K562 (cell line): ENCODE data around the gene TMEM39B. TPM values are rescaled to one million over a fixed set of nuclear protein-coding genes. Genes with fewer than 3 reads are reported as not detected.

Experiments
- CBFB ChIP-seq: sonication (generic); formaldehyde crosslinking; IDR thresholded peaks from 2 replicates; pipeline ENCODE4 v1.4.0; 2020; ENCODE audit warnings: mild to moderate bottlenecking, missing genetic modification reagents
- ETV6 ChIP-seq, 3 experiments: fragments of 150-350 bp in 1 of 3; sonication (generic) in 1 of 3; formaldehyde crosslinking in 1 of 3; IDR thresholded peaks; 2 replicates each; pipeline versions ENCODE4 v1.6.1 to v1.8.0; 2014 to 2022; ENCODE audit warnings: borderline replicate concordance in 2 of 3, low read depth in 2 of 3, antibody characterized with exemption in 1 of 3, low read length in 1 of 3, mild to moderate bottlenecking in 1 of 3, missing genetic modification reagents in 1 of 3
- HSF4 ChIP-seq: fragments of 250-450 bp; sonication (Bioruptor Pico); IDR thresholded peaks from 2 replicates; pipeline ENCODE4 v2.1.2; 2022; ENCODE audit warnings: mild to moderate bottlenecking, moderate library complexity, borderline replicate concordance
- KDM4B ChIP-seq, 2 experiments: fragments of 450-650 bp in 1 of 2; sonication (generic) in 1 of 2; IDR thresholded peaks; 2 replicates each; pipeline ENCODE4 v1.6.1; 2016 to 2017; ENCODE audit warnings: borderline replicate concordance in 2 of 2, antibody characterized with exemption in 1 of 2, low read depth in 1 of 2, mild to moderate bottlenecking in 1 of 2
- NONO ChIP-seq, 2 experiments: fragments of 200-400 bp in 1 of 2; fragments of 450-650 bp in 1 of 2; formaldehyde crosslinking in 1 of 2; IDR thresholded peaks; 2 replicates each; pipeline ENCODE4 v1.6.1; 2017; ENCODE audit warnings: low read depth in 2 of 2, mild to moderate bottlenecking in 2 of 2, moderate library complexity in 2 of 2, low read length in 1 of 2
- PCBP2 ChIP-seq: fragments of 200-400 bp; formaldehyde crosslinking; IDR thresholded peaks from 2 replicates; pipeline ENCODE4 v1.6.1; 2018; ENCODE audit warnings: low read length, low read depth, mild to moderate bottlenecking, moderate library complexity; ENCODE audit not compliant: poor library complexity, severe bottlenecking
- PPARD ChIP-seq: fragments of 250-450 bp; sonication (Bioruptor Pico); IDR thresholded peaks from 2 replicates; pipeline ENCODE4 v1.8.0; 2022; ENCODE audit warnings: inconsistent platforms, mild to moderate bottlenecking, moderate library complexity
- PTRF ChIP-seq: fragments of 450-650 bp; IDR thresholded peaks from 2 replicates; pipeline ENCODE4 v1.6.1; 2016; ENCODE audit warnings: mild to moderate bottlenecking, missing genetic modification characterization, missing compliant biosample characterization
- RBM17 ChIP-seq: fragments of 200-400 bp; formaldehyde crosslinking; IDR thresholded peaks from 2 replicates; pipeline ENCODE4 v1.6.1; 2017; ENCODE audit warnings: low read depth, mild to moderate bottlenecking, low read length, borderline replicate concordance
- TAL1 ChIP-seq: fragments of 450-650 bp; IDR thresholded peaks from 2 replicates; pipeline ENCODE4 v1.6.1; 2016; ENCODE audit warnings: mild to moderate bottlenecking
- ZBTB34 ChIP-seq: fragments of 250-450 bp; sonication (Bioruptor Pico); IDR thresholded peaks from 2 replicates; pipeline ENCODE4 v1.8.0; 2021; ENCODE audit warnings: mild to moderate bottlenecking, moderate library complexity
- ZFX ChIP-seq: sonication (generic); formaldehyde crosslinking; IDR thresholded peaks from 2 replicates; pipeline ENCODE4 v1.8.0; 2022; ENCODE audit warnings: mild to moderate bottlenecking, missing genetic modification reagents, moderate library complexity
- ZKSCAN1 ChIP-seq: fragments of 150-350 bp; IDR thresholded peaks from 2 replicates; pipeline ENCODE4 v1.6.1; 2016; ENCODE audit warnings: low read depth, low read length
- ZKSCAN3 ChIP-seq: fragments of 250-450 bp; sonication (Bioruptor Pico); IDR thresholded peaks from 2 replicates; pipeline ENCODE4 v1.4.0; 2020
- ZNF347 ChIP-seq: fragments of 450-650 bp; formaldehyde crosslinking; IDR thresholded peaks from 2 replicates; pipeline ENCODE4 v1.4.0; 2020; ENCODE audit warnings: low read depth, mild to moderate bottlenecking, moderate library complexity
- polyA plus RNA-seq, 8 experiments: library from polyadenylated mRNA; depleted of rRNA in 4 of 8; stranded (reverse) in 5 of 8; unstranded in 3 of 8; fragments of >200 nt; fragmentation: Nextera tagmentation in 2 of 8; fragmentation: Illumina TruSeq in 1 of 8; extraction: Ambion mirVana in 2 of 8; extraction: Trizol in 1 of 8; gene quantifications; 2 replicates each; pipeline versions ENCODE4 v1.2.1 to v1.2.3, GENCODE V29; 2011 to 2014; ENCODE audit warnings: inconsistent platforms in 1 of 8, missing spikeins in 1 of 8
- total RNA-seq, 7 experiments: library from RNA; depleted of rRNA in 6 of 7; stranded (reverse); fragments of >200 nt in 6 of 7; fragmentation: Illumina TruSeq in 2 of 7; extraction: Trizol in 2 of 7; gene quantifications; 2 replicates each; pipeline versions ENCODE4 v1.2.1 to v1.2.3, GENCODE V29; 2011 to 2021; ENCODE audit warnings: low replicate concordance in 1 of 7
- TF ChIP-seq, protein P1 (sequence below): fragments of 450-650 bp; formaldehyde crosslinking; IDR thresholded peaks from 2 replicates; pipeline ENCODE4 v1.4.0; 2020; ENCODE audit warnings: mild to moderate bottlenecking
- TF ChIP-seq, protein P2 (sequence below): fragments of 450-650 bp; IDR thresholded peaks from 2 replicates; pipeline ENCODE4 v1.6.1; 2016; ENCODE audit warnings: low read depth

The TMEM39B gene
- total and polyA plus RNA-seq, 9 of the 15 experiments (the other 6 are each of a cell fraction or from before 2014, with no cell fraction given), result 0.92 to 28.5 (median 9.7) TPM

GRCh38 chr1:32072622-32073298, at the start of gene TMEM39B (continued):
- TF ChIP-seq NONO (IDR thresholded peaks at IDR 0.05; ENCODE audit: low read depth in 2 of 2, low read length in 1 of 2), result peak; percentile 11 to 34; a peak in 2 of 4 replicates
- TF ChIP-seq PTRF (tag), result no peak
- TF ChIP-seq ZKSCAN1, result no peak
- TF ChIP-seq, protein P1, sequence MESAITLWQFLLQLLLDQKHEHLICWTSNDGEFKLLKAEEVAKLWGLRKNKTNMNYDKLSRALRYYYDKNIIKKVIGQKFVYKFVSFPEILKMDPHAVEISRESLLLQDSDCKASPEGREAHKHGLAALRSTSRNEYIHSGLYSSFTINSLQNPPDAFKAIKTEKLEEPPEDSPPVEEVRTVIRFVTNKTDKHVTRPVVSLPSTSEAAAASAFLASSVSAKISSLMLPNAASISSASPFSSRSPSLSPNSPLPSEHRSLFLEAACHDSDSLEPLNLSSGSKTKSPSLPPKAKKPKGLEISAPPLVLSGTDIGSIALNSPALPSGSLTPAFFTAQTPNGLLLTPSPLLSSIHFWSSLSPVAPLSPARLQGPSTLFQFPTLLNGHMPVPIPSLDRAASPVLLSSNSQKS (CRISPR knock-in tag), result no peak
- no peak for TF ChIP-seq ZBTB34 (CRISPR knock-in tag)
- TF ChIP-seq ZNF347 (CRISPR knock-in tag), result no peak
- TF ChIP-seq ZFX (CRISPR knock-in tag), result peak; percentile 86
- no peak for TF ChIP-seq PPARD (CRISPR knock-in tag)
- peak; percentile 23; the same call in 1 of the 2 replicates for TF ChIP-seq TAL1
- TF ChIP-seq PCBP2, result no peak
- TF ChIP-seq KDM4B (IDR thresholded peaks at IDR 0.05; ENCODE audit: borderline replicate concordance in 2 of 2, low read depth in 1 of 2), result no peak
- no peak for TF ChIP-seq ZKSCAN3
- no peak; the same call in 1 of the 2 replicates for TF ChIP-seq CBFB (CRISPR knock-in tag)
- no peak for TF ChIP-seq RBM17
- TF ChIP-seq ETV6 (IDR thresholded peaks at IDR 0.05; ENCODE audit: borderline replicate concordance in 1 of 2, low read depth in 2 of 2, low read length in 1 of 2), result 0 out of 4 replicates have a peak, but pooled peaks of 1 of the 2 experiments have one; percentile 18
- TF ChIP-seq ETV6 (CRISPR knock-in tag; IDR thresholded peaks at IDR 0.05; ENCODE audit: borderline replicate concordance), result no peak
- TF ChIP-seq, protein P2, sequence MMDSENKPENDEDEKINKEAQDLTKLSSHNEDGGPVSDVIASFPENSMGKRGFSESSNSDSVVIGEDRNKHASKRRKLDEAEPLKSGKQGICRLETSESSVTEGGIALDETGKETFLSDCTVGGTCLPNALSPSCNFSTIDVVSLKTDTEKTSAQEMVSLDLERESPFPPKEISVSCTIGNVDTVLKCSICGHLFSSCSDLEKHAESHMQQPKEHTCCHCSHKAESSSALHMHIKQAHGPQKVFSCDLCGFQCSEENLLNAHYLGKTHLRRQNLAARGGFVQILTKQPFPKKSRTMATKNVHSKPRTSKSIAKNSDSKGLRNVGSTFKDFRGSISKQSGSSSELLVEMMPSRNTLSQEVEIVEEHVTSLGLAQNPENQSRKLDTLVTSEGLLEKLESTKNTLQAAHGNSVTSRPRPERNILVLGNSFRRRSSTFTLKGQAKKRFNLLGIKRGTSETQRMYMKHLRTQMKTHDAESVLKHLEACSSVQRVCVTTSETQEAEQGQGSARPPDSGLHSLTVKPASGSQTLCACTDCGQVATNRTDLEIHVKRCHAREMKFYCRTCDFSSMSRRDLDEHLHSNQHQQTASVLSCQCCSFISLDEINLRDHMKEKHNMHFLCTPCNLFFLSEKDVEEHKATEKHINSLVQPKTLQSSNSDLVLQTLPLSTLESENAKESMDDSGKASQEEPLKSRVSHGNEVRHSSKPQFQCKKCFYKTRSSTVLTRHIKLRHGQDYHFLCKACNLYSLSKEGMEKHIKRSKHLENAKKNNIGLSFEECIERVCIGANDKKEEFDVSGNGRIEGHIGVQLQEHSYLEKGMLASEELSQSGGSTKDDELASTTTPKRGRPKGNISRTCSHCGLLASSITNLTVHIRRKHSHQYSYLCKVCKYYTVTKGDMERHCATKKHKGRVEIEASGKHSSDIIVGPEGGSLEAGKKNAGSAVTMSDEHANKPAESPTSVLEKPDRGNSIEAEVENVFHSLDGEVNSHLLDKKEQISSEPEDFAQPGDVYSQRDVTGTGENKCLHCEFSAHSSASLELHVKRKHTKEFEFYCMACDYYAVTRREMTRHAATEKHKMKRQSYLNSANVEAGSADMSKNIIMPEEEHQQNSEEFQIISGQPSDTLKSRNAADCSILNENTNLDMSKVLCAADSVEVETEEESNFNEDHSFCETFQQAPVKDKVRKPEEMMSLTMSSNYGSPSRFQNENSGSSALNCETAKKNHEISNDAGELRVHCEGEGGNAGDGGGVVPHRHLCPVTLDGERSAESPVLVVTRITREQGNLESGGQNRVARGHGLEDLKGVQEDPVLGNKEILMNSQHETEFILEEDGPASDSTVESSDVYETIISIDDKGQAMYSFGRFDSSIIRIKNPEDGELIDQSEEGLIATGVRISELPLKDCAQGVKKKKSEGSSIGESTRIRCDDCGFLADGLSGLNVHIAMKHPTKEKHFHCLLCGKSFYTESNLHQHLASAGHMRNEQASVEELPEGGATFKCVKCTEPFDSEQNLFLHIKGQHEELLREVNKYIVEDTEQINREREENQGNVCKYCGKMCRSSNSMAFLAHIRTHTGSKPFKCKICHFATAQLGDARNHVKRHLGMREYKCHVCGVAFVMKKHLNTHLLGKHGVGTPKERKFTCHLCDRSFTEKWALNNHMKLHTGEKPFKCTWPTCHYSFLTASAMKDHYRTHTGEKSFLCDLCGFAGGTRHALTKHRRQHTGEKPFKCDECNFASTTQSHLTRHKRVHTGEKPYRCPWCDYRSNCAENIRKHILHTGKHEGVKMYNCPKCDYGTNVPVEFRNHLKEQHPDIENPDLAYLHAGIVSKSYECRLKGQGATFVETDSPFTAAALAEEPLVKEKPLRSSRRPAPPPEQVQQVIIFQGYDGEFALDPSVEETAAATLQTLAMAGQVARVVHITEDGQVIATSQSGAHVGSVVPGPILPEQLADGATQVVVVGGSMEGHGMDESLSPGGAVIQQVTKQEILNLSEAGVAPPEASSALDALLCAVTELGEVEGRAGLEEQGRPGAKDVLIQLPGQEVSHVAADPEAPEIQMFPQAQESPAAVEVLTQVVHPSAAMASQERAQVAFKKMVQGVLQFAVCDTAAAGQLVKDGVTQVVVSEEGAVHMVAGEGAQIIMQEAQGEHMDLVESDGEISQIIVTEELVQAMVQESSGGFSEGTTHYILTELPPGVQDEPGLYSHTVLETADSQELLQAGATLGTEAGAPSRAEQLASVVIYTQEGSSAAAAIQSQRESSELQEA, result peak; percentile 97
- no peak for TF ChIP-seq HSF4
